ENCODE measurements around the gene TMEM80.
"Not testable (repeated sequence)": the region's sequence is repeated elsewhere in the genome, so short reads cannot be mapped to it uniquely, and the experiment has no call there.

TMEM80 gene

GRCh38 chr11:695538-696248, at the start of gene TMEM80:
Gene TMEM80, plus strand, starts transcription at chr11:695816. Its CDS starts 12 bp downstream, at chr11:695828.
- peak; percentile 88 for DNase-seq (ENCODE audit: low read depth)

GRCh38 chr11:646214-646613, 49.4 kb upstream of the TMEM80 start:
- DNase-seq (ENCODE audit: low read depth), result no peak

- DNase-seq (ENCODE audit: low read depth), result not testable (repeated sequence)
Measured at GRCh38 chr11:647672-648158, 47.9 kb upstream of the TMEM80 start.

DNA sequence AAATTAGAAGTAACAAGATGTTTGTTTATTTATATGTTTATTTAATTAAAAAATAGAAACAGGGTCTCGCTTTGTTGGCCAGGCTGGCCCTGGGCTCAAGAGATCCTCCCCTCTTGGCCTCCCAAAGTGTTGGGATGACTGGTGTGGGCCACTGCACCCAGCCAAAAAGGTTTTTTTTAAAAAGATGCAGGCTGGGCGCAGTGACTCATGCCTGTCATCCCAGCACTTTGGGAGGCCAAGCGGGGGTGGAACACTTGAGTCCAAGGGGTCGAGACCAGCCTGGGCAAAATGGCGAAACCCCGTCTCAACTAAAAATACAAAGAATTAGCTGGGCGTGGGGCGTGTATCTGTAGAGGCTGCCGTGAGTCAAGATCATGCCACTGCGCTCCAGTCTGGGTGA, 45.1 kb upstream of the TMEM80 start:
- no peak for DNase-seq (ENCODE audit: low read depth)

DNA sequence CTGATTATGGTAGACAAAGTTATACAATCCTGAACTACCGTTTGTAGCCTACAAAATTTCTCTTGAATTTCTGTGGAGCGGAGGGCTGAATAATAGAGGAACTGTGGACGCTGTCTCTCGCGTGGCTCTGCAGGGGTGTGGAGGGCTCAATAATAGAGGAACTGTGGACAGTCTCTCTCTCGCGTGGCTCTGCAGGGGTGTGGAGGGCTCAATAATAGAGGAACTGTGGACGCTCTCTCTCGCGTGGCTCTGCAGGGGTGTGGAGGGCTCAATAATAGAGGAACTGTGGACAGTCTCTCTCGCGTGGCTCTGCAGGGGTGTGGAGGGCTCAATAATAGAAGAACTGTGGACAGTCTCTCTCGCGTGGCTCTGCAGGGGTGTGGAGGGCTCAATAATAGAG, 42.5 kb upstream of the TMEM80 start:
- not testable (repeated sequence) for DNase-seq (ENCODE audit: low read depth)

DNA sequence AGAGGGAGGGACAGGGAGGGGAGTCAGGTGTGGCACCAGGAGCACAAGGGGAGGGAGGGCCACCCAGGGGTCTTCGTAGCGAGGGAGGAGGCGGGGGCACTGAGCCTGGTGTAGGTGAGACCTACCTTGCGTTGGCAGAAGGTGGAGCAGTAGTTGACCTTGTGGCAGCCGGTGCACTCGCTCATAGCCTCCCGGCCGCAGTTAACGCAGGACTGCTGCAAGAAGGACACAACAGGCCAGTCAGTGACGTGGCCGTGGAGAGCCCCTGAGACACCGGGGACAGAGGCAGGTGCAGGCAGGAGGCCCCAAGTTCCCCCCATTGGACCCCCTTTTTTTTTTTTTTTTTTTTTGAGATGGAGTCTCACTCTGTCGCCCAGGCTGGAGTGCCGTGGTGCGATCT, 41.8 kb upstream of the TMEM80 start:
- no peak for DNase-seq (ENCODE audit: low read depth)

DNA sequence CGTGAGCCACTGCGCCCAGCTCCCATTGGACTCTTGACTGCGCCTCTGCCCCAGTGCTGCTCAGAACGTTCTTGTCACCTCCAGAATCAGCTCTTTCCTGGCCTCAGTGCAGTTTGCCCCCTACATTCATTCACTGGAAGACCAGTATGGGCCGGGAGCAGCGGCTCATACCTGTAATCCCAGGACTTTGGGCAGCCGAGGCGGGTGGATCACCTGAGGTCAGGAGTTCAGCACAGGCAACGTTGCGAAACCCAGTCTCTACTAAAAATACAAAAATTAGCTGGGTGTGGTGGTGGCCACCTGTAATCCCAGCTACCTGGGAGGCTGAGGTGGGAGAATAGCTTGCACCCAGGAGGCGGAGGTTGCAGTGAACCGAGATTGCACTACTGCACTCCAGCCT, 41.2 kb upstream of the TMEM80 start:
- DNase-seq (ENCODE audit: low read depth), result not testable (repeated sequence)

DNA sequence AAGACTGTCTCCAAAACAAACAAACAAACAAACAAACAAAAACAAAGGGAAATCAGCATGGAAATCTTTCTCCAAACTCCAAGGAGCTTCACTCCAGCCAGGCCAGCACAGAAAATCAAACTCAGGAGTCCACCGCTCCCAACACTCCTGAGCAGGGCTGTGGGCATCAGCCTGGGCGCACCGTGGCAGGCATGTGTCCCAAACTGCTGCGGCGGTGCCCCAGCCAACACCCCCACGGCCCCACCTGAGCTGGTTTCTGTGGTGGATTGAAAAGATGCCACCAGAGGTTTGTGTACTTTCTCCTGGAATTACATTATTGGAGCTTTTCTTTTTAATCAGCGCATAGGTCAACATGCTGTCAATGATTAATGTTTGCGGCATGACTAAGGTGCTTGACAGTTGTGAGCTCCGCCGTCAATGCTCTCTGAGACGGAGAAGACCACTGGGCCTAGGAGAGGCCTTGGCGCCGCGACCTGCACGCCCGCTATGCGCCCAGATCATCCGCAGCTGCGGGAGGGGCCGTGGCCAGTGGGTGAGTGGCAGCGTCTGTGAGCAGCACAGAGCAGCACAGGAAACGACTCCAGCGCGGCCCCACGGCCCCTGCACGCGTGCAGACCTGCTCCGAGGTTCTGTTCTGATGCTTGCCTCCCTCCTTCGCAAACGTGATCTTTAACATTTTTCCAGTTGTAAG, 40.4 kb upstream of the TMEM80 start:
- DNase-seq (ENCODE audit: low read depth), result no peak

- no peak for DNase-seq (ENCODE audit: low read depth)
Measured at GRCh38 chr11:656426-656825, 39.2 kb upstream of the TMEM80 start.

DNA sequence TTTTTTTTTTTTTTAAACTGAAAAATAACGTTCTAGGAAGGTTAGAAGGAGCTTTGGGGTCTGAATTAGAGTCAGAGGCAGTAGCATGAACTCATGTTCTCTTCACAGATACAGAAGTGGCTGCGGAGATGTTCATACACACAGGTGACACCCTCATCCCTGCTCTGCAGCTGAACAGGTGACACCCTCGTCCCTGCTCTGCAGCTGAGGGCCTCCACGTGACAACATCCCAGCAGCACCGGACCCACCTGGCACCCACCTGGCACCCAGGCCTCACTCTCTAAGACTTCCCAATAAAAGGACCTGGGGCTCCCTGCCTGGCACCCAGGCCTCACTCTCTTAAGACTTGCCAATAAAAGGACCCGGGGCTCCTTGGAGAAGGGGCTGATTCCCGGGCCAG, 38.8 kb upstream of the TMEM80 start:
- no peak for DNase-seq (ENCODE audit: low read depth)

DNA sequence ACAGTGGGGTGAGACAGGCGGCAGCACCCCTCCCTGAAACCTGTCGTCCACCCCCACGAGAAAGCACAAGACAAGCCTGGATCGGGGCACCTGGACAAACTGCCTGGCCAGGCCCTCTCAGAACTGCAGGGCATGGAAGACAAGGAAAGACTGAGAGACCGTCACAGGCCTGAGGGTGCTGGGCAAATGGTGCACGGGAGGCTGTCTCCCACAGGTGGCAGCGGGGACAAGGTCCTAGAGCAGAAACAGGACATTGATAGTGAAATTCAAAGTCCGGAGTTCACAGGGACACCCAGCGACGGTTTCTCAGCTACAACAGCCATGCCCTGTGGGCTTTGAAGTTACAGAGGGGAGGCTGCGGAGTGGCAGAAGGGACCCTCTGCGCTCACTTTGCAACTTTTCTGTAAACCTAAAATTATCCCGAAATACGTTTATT, 37.9 kb upstream of the TMEM80 start:
- no peak for DNase-seq (ENCODE audit: low read depth)

DNA sequence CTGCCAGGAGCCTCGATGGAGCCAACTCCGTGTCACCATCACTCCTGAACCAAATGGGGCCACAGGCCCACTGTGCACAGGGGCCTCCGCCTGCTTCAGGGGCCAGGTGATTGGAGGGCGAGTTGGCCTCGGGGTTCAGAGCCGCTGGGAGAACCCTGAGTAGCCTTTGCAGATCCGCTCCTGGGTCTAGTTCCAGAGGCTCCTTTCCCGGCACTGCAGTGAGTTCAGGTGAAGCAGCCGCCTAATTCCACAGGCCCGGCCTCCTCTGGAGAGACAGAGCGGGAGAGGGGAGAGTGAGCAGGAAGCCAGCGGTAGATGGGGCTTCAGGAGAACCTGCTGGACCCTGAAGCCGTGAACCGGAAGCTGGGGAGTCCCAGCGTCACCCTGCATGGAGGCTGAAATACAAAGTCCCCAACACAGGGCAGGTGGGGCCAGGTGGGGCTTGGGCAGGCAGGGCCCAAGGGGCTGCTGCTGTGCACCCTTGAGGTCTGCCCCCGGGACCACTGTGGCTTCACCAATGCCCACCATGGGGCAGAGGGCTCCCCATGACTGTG, 36.0 kb upstream of the TMEM80 start:
- no peak for DNase-seq (ENCODE audit: low read depth)

DNA sequence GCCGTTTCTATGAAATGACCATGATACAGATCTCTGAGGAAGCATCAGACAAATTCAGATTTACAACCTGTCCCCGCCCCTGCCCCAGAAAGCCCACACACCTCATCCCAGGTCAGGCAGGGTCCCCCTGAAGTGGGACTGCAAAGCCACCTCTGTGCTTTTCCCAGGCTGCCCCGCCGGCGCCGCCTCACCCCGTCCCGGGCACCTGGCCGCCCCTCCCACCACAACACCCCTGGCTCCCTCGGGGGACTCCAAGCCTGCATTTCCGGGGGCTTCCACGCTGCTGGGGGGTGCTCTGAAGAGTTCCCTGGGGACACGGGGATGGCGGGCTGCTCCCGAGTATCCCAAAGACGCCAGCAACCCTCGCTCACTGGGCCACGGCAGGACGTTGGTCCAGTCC, 35.3 kb upstream of the TMEM80 start:
- DNase-seq (ENCODE audit: low read depth), result no peak

- DNase-seq (ENCODE audit: low read depth), result no peak
Measured at GRCh38 chr11:660681-661444, 34.8 kb upstream of the TMEM80 start.

- DNase-seq (ENCODE audit: low read depth), result no peak
Measured at GRCh38 chr11:662689-663274, 32.8 kb upstream of the TMEM80 start.

GRCh38 chr11:665062-665703, 30.4 kb upstream of the TMEM80 start:
- no peak for DNase-seq (ENCODE audit: low read depth)

- no peak for DNase-seq (ENCODE audit: low read depth)
Measured at GRCh38 chr11:665704-666281, 29.8 kb upstream of the TMEM80 start.

- DNase-seq (ENCODE audit: low read depth), result no peak
Measured at GRCh38 chr11:673866-674265, 21.8 kb upstream of the TMEM80 start.

- no peak for DNase-seq (ENCODE audit: low read depth)
Measured at GRCh38 chr11:674406-674805, 21.2 kb upstream of the TMEM80 start.

- DNase-seq (ENCODE audit: low read depth), result no peak
Measured at GRCh38 chr11:678297-678696, 17.3 kb upstream of the TMEM80 start.
